Stimulated activated CD4-positive, alpha-beta T cell treated with anti-CD3 and anti-CD28 coated beads, TNF-alpha, amount 100 ng/mL, for 4 hours (primary cell): ENCODE measurements around the gene KMT2E.
"Not testable (repeated sequence)": the region's sequence is repeated elsewhere in the genome, so short reads cannot be mapped to it uniquely, and the experiment has no call there.

Experiments
- DNase-seq, 3 experiments: peaks; one replicate each; pipeline ENCODE4 v3.0.0-alpha.2; 2020; ENCODE audit warnings: low read depth in 3 of 3

KMT2E gene

GRCh38 chr7:105026750-105027149, 12.7 kb downstream of the KMT2E start:
- no peak for DNase-seq

GRCh38 chr7:105027176-105027853, 13.3 kb downstream of the KMT2E start:
- no peak for DNase-seq

- no peak for DNase-seq
Measured at GRCh38 chr7:105028004-105028403, 14.0 kb downstream of the KMT2E start.

- not testable (repeated sequence) for DNase-seq
Measured at GRCh38 chr7:105028941-105029340, 14.9 kb downstream of the KMT2E start.

GRCh38 chr7:105030447-105030846, 16.4 kb downstream of the KMT2E start:
- DNase-seq, result no peak

GRCh38 chr7:105032553-105033214, 18.7 kb downstream of the KMT2E start:
- DNase-seq, result no peak

- DNase-seq, result no peak
Measured at GRCh38 chr7:105035349-105035748, 21.3 kb downstream of the KMT2E start.

GRCh38 chr7:105036217-105037168, 22.5 kb downstream of the KMT2E start:
- no peak for DNase-seq

GRCh38 chr7:105037319-105037718, 23.3 kb downstream of the KMT2E start:
- DNase-seq, result no peak

GRCh38 chr7:105044449-105045070, 30.6 kb downstream of the KMT2E start:
- DNase-seq, result no peak

- DNase-seq, result no peak
Measured at GRCh38 chr7:105046414-105046813, 32.4 kb downstream of the KMT2E start.

- DNase-seq, result no peak
Measured at GRCh38 chr7:105047932-105048331, 33.9 kb downstream of the KMT2E start.

- DNase-seq, result no peak
Measured at GRCh38 chr7:105050493-105050892, 36.5 kb downstream of the KMT2E start.

GRCh38 chr7:105050899-105051298, 36.9 kb downstream of the KMT2E start:
- not testable (repeated sequence) for DNase-seq

GRCh38 chr7:105055084-105055483, 41.1 kb downstream of the KMT2E start:
- DNase-seq, result no peak

- DNase-seq, result no peak
Measured at GRCh38 chr7:105055621-105056020, 41.6 kb downstream of the KMT2E start.

GRCh38 chr7:105057472-105057871, 43.5 kb downstream of the KMT2E start:
- no peak for DNase-seq

- no peak for DNase-seq
Measured at GRCh38 chr7:105060437-105060836, 46.4 kb downstream of the KMT2E start.

- DNase-seq, result no peak
Measured at GRCh38 chr7:105060923-105061322, 46.9 kb downstream of the KMT2E start.

- DNase-seq, result no peak
Measured at GRCh38 chr7:105065104-105065503, 51.1 kb downstream of the KMT2E start.

- DNase-seq, result no peak
Measured at GRCh38 chr7:105067691-105068090, 53.7 kb downstream of the KMT2E start.

- DNase-seq, result no peak
Measured at GRCh38 chr7:105068886-105069285, 54.9 kb downstream of the KMT2E start.
